ENCODE measurements around the gene UBE2H.
"Not testable (repeated sequence)": the region's sequence is repeated elsewhere in the genome, so short reads cannot be mapped to it uniquely, and the experiment has no call there.

Gene UBE2H

DNA sequence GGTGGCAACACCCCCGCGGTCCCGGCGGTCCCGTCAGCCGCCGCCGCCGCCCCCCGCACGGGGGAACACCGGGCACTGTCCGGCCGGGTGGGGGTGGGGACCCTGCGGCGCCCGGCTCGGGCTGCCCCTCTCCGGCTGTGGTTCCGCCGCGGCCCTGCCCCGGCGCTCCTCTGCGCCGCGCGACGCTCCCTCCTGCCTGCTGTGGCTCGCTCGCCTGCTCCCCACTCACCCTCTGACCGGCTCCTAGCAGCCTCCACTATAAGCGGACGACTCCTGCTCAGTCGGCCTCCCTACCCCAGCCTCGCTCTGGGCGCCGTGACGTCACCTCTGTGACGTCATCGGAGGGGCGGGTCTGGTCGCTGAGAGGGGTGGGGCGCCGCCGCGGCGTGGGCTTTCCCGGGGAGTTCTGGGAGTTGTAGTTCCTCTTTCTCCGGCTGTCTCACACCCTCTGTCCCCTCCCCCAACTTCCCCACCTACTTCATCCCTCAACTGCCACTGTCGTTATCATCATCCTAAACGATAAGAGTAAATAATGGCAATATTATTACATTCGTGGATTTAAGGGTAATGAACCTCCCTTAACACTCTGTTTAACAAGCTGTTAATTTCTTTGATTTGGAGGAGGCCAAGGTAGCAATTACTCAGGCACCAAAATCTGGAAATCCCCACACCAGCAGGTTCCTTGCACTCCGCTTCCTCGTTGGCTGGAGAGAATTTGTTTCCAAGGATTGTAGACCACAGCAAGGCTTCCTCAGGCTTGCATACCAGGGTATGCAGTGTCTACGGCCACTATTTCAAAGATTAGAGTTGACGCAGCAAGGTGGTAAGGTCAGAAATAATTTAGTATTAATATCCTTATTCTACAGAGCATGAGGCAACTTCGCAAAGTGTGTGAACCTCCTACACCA lies at the start of gene UBE2H:
TSS of gene UBE2H (minus strand) at position 308 of the 908 bp plus-strand sequence. CDS start 405 bp downstream, outside the sequence.
- DNase-seq: peak; percentile 32

DNA sequence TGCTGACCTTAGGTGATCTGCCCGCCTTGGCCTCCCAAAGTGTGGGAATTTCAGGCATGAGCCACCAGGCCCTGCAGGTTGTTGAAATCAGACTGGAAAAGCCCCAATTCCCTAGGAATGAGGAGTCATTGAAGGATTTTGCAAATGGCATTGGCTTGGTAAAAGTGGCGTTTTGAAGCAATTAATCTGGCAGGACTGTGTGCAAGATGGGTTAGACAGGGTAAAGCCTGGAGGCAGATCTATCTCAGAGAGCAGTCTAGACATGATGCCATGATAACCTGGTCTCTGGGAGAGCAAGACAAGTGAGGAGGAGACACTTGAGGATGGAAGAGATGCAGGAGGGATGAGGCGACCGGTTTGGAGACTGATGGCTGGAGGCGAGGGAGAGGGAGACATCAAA lies 45.7 kb upstream of the UBE2H start:
- DNase-seq: no peak

DNA sequence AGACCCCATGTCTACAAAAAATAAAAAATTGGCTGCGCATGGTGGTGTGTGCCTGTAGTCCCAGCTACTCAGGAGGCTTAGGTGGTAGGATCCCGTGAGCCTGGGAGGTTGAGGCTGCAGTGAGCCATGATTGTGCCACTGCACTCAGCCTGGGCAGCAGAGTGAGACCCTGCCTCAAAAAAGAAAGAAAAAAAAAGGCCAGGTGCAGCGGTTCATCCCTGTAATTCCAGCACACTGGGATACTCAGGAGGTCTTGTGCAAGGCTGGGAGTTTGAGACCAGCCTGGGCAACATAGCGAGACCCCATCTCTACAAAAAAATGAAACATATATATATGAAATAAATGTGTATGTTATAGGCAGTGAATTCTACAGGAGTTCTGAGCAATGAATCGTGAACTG lies 44.5 kb upstream of the UBE2H start:
- no peak for DNase-seq

DNA sequence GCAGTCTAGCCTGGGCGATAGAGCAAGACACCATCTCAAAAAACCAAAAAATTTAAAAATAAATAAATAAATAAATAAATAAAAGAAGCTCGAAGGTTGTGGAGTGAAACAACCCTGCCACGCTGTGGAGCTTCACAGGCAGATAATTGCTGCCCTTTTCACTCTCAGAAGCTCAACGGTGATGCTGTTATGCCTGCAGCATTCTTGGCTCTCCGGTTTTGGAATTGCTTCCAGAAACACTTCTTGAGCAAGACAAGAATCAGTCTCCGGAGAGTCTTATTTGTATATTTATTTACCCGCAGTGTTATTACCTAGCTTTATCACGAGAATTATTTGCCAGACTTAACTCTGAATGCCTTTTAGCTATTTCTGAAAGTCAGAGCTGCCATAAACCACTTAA lies 40.5 kb upstream of the UBE2H start:
- DNase-seq: no peak

DNA sequence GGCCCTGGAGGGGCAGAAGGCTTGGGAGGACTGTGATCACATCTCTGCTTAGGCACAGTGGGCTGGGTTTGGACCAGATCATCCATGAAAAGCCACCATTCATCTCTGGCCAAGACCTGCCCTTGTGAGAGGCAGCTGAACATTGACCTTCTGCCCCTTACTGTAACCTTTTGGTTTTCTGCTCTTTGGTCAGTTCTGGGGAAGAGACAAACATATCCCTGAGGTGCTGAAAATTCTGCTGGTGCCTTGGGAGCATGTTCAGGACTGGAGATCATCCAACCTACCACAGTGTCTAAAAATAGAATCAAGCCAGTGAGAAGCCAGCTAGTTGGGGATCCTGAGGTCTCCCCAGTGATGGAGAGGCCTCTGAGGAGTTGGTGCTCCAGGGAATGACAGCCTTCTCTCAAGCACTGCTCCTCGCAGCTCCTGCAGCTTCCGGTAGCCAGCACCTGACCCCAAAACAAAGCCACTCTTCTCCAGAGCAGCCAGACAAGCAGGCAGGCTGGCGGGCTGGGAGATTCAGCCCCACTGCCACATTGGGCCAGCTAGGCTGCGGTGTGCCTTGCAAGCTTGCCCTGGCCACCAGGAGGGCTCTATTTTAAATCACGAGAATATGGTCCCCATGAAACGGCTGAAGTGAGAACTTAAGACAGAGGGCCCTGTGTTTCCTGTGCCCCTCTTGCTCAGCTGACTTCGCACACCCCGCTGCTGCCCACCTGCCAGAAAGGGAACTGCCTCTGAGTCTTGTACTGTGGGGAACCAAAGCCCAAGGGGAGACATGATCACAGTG lies 37.8 kb upstream of the UBE2H start:
- DNase-seq: no peak

DNA sequence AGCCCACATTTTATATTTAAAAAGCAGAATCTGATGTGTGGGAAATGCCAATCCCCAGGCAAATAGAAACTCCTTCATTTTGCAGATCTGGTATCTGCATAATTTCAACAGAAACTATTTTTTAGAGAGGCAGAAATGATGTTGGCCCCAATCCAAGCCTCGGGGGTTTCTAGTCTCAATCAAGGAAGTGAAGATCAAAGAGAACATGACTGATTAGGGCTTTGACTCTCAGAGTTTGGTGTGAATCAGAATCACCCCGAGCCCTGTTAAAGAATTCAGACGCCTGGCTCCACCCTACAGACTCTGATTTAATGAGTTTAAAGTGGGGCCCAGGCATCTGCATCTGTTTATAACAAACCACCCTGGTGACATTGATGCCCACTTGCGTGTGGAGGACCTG lies 36.7 kb upstream of the UBE2H start:
- no peak for DNase-seq

DNA sequence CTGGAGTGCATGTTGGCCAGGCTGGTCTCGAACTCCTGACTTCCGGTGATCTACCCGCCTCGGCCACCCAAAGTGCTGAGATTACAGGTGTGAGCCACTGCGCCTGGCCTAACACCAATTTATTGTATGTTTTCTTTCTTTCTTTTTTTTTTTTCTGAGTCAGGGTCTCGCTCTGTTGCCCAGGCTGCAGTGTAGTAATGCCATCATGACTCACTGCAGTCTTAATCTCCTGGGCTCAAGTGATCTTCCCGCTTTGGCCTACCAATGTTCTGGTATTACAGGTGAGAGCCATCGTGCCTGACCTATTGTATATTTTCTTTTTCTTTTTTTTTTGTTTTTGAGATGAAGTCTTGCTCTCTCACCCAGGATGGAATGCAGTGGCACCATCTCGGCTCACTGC lies 33.8 kb upstream of the UBE2H start:
- no peak for DNase-seq

DNA sequence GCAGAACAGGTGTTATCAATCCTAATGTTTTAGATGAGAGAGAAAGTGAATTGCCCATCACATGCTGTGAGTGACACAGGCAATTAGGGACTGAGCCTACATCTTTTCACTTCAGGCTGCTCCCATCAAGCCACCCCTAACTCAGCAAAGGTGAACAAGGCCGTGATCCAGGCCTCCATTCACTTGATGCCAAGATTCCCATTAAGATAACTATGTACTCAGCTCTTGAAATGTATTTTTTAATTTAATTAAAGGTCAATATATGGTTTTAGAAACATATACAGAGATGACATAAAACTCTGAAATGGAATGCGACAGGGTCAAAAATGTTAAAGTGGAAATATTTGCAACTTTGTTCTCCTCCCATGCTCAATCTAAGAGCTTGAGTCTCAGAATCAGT lies 27.9 kb upstream of the UBE2H start:
- no peak for DNase-seq

DNA sequence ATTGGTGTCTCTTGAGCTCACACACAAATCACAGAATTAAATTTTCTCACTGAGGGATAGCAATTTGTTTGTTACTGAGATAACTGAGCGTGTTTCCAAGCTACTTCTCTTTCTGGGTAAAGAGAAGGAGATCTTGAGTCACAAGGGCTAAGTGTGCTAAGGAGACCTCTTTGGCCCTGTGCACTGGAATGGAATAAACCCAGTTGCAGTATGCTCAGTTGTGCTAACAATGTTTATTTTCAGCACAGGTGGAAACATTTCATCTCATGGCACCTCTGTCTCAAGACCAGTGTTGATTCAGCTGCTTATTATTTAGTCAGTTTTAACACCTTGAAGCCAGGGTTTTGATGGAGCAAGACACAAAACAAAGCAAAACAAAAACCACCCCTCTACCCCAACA lies 22.5 kb upstream of the UBE2H start:
- DNase-seq: no peak

DNA sequence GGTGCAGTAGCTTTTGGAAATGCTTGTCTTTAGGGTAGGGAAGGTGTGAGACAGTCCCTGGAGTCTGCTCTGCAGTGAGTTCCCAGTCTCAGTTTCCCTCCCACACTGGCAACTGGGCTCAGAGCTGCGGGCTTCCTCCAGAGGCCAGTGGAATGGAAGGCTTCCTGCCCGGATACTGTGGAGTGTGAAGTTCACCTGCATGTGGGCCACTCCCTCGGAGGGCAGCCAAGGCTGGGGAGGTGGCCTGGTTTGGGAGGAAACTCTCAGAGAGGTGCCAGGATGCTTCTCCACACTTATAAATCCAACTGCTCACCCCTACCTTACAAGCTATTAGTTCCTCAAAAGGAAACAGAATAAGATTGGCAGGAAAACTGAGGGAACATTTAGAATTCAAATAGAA lies 18.1 kb upstream of the UBE2H start:
- DNase-seq: no peak

DNA sequence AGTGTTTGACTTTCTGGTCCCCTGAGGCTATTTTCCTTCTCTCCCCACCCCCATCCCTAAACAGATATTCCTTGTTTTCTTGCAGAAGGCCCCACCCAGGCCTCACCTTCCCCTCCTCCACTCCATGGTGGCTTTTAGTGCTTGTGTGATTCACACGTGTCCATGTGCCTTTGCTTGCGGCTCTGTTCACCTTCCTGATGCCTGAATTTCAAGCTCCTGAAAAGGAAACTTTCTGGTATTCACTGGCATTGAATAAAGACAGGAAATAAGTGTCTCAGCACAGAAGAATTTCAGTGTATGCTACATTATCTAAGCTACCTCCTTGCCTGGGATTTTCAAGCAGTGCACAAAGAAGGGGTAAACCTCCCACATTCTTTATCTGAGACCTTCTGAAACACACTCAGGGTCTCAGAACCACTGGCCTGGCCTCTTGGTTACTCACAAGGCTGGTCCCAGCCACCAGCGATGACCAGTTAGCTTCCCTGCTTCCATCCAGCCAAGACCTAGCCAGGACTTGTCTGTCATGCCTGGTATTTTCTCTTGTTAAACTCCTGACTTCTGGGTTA lies 17.2 kb upstream of the UBE2H start:
- no peak for DNase-seq

DNA sequence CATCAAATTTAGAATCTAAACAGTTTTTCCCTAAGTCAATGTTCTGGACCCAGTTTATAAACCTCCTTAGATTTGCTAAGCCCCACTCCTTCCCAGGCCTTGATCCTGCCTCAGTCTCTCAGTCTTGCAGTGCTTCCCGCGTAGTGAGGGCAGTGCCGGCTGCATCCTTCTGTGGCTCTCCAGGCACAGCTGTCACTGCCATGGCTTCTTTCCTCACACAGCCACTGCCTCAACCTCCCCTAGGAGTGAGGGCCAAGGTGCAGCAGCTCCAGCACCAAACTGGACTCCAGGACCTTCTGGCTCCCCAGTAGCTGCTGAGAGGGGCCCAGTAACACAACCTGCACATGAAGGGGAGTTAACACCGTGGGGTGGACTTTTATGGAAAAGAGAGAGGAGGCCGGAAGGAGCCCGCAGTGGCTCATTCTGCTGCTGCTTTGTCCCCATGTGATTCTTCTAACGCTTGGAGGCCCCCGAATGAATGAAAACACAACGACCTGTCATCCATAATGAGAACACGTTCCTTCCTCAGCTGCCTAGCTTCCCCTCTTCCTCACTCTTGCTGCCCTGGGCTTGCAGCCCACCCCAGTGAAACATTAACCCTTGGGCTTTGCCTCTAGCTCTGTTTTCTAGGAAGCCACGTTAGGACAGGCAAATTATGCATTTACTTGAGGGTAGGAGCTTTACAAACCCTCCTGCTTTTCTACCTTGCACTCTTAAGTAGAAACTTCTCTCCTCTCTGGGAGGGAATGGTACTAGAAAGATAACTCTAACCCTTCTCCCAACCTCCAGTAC lies 16.0 kb upstream of the UBE2H start:
- DNase-seq: no peak

DNA sequence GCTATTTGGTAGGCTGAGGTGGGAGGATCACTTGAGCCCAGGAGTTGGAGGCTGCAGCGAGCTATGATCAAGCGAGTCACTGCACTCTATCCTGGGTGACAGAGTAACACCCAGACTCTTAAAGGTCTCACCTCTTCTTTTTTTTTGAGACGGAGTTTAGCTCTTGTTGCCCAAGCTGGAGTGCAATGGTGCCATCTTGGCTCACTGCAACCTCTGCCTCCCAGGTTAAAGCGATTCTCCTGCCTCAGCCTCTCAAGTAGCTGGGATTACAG lies 7.4 kb upstream of the UBE2H start:
- DNase-seq: not testable (repeated sequence)

DNA sequence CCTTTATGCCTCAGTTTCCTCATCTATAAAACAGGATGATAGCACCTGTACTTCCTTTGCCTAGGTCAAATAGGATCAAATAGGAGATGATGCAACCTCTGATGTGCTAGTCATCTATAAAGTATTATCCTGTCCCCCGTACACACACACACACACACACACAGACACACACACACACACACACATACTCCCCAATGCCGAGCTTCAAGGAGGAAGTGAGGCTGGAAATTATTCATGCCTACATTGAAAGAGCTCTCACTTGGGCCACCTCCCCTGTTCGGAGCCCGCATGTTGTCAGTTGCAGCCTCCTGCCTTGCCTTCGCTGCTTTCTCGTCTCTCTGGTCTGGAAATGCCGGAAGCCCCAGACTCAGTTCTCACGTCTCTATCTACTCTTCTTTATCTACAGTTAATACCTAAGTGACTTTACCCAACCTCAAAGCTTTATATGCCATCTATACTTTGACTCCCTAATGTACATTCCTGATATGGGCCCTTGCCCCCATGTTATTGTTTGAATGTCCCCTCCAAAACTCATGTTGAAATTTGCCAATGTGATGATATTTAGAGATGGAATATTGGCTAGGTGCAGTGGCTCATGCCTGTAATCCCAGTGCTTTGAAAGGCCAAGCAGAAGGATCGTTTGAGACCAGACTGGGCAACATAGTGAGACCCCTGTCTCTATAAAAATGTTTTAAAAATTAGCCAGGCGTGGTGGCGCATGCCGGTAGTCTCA lies 6.9 kb upstream of the UBE2H start:
- no peak for DNase-seq

DNA sequence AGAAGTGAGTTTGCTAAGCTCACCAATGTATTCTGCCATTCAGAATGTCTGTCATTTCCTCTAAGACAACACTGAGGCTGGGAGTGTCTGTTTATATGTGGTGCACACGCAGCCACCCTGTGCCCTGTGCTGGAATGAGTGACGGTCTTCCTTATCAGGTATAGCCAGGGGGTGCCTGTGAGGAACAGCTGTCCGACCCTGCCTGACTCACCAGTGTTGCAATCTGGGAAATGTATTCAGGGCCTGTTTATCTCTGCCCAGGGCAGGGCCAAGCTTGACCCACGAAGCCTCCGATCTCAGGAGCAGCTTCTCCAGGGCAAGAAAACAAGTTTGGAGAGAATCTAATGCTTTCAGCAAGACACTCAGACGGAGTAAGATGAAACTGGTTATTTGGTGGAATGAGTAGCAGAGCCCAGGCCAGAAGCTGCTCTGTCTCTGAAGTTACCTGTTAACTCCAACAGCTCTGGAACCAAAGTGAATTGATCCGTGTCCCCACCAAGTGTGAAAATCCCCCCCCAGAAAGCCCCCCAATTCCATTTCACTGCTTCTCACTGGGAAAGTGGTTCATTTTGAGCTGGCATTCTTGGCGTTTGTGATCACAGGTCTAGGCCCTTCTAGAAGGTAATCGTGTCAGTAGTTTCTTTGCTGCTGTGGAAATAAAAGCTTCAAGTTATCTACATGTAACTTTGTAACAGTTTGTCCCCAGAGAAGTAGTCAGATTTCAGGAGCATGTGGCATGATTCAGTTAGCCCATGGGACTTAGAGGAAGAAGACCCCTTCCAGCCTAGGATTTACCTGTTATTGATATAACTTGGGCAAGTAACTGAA lies 6.1 kb upstream of the UBE2H start:
- DNase-seq: no peak

DNA sequence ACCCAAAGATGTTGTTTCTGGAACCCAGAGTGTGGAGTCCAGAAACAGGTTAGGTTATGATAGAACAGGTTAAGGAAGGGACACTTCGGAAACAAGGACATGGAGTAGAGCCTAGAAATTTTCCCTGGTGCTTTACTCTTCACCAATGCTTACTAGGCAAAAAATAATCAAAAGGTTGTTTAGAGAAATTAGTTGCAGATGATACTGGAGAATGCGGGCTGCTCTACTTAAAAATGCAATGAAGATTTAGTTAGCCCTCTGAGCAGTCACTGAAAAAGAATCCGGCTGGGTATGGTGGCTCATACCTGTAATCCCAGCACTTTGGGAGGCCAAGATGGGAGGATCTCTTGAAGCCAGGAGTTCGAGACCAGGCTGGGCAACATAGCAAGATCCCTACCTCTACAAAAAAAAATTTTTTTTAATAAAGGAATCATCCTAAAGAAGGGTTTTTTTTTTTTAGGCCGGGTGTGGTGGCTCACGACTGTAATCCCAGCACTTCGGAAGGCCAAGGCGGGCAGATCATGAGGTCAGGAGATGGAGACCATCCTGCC lies 3.3 kb upstream of the UBE2H start:
- DNase-seq: no peak

DNA sequence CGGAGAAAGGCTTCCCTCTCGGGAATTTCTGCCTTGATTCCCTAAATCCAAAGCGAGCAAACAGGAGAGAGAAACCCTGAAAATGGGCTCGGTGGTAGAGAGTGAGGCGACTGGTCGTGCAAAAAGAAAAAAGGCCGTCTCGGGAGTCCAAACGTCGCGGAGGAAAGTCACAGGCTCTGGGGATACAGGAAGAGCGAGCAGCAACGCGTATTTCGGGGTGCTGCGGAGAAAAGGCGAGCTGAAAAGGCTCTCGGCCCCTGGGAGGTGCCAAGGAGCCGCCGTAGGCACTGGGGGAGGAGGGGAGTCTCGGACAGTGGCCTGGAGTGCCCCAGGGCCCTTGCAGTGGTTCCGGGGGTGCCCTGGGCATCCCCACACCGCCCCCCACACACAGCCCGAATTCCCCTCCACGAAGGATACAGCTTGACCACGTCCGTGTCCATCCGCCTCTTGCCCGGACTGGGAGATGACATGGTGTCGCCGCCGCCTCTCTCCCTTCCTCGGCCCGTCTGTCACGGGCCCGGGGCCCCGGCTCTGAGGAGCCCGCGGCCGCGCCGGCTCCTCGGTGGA lies 591 bp downstream of the UBE2H start:
- DNase-seq: no peak

DNA sequence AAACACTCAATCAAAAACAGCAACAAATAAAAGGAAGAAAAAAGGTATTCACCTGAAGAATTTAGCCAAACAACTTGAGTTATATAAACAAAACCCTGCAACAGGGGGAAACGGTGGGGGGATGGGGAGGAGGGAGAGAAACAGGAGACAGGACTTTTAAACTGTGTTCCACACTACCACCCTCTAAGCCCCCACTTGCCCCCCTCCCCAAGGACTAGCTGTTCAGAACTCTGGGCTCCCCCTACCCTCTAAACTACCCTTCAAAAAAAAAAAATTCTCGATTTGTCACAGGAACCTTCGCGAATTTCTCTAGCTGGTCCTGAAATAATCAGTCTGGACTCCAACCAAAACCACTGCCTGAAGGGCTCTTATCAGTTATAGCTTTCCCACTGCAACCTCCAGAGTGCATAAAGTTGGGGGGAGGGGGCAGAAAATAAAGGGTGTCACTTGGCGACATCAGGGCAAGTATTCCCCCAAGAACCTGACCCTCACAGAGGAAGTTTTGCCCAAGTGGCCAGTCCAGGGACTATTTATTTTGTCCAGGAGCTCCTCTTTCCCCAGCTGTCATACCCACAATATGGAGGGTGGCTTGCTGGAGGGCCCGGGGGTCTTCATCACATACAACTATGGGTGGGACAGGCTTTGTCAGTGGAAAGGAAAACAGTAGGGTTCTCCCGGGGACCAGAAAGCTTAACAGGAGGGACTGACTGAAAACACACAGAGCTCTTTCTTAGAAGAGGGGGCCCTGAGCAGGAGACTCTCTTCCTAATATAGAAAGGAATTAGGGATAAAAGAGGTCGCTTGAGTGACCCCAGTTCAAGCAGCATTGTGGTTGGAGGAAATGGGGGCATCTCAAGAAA lies 1.3 kb downstream of the UBE2H start:
- no peak for DNase-seq

DNA sequence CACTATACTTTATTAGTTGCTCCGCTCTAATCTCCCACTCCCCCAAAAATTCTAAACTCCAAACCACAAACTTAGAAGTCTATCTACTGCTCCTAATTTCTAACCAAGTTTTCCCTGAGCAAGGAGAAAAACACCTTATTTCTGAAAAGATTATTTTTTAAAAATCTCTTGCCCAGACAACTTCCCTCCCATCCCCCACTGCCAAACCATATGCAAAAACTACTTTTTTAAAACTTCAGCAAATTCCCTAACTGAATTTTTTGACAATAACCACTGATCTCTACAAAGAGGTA lies 1.9 kb downstream of the UBE2H start:
- no peak for DNase-seq

All from KG1 (cell line).